Gastrocnemius medialis (tissue), 4 donors: Measurements from ENCODE around the gene TBCK.

Source experiments
- CTCF ChIP-seq, 5 experiments: fragments of 450-650 bp in 3 of 5; fragments of 200-600 bp in 2 of 5; sonication (generic) in 2 of 5; IDR thresholded peaks in 4 of 5; conservative IDR thresholded peaks in 1 of 5; 1 replicate in 4 of 5; 2 replicates in 1 of 5; pipeline ENCODE4 v1.5.1; 2016 to 2019; ENCODE audit warnings: antibody characterized with exemption in 5 of 5, mild to moderate bottlenecking in 3 of 5, moderate library complexity in 3 of 5
- POLR2A ChIP-seq, 2 donors: fragments of 450-650 bp; IDR thresholded peaks; one replicate each; pipeline ENCODE4 v1.6.1; 2017; ENCODE audit warnings: antibody characterized with exemption in 2 of 2, mild to moderate bottlenecking in 2 of 2, moderate library complexity in 2 of 2

- TF ChIP-seq POLR2A (IDR thresholded peaks at IDR 0.05) (no peak), CTCF (IDR thresholded peaks at IDR 0.05 in 4 of 5, conservative IDR thresholded peaks at IDR 0.05 in 1 of 5) (no peak)
Observed at GRCh38 chr4:106114270-106114669, 201.7 kb downstream of the TBCK start.
